HL-60 (cell line): ENCODE measurements around the gene CHMP6.

Source experiments
- DNase-seq, 2 experiments: peaks; one replicate each; pipeline ENCODE4 v3.0.0-alpha.2; 2010 to 2020; ENCODE audit warnings: low read depth in 1 of 2, low spot score in 1 of 2
- H3K27ac ChIP-seq: fragments of 250-450 bp; sonication (Bioruptor Pico); replicated peaks from 2 replicates; pipeline ENCODE4 v1.5.1; 2020; ENCODE audit warnings: mild to moderate bottlenecking, moderate library complexity
- H3K27me3 ChIP-seq: fragments of 250-450 bp; sonication (Bioruptor Pico); 2 replicates; pipeline ENCODE4 v1.5.1; 2021; ENCODE audit warnings: mild to moderate bottlenecking, moderate library complexity; ENCODE audit not compliant: insufficient read depth, poor library complexity, severe bottlenecking
- H3K4me3 ChIP-seq: replicated peaks from 2 replicates; pipeline ENCODE4 v1.5.1; 2011; ENCODE audit warnings: mild to moderate bottlenecking, control low read depth, low read length; ENCODE audit not compliant: insufficient read depth
- GABPA ChIP-seq: IDR thresholded peaks from 2 replicates; pipeline ENCODE4 v1.6.1; 2012; ENCODE audit warnings: low read depth
- POLR2AphosphoS5 ChIP-seq: IDR thresholded peaks from 2 replicates; pipeline ENCODE4 v1.6.1; 2012; ENCODE audit warnings: low read depth
- SPI1 ChIP-seq: IDR thresholded peaks from 2 replicates; pipeline ENCODE4 v1.6.1; 2012; ENCODE audit warnings: low read depth, mild to moderate bottlenecking, borderline replicate concordance
- TF ChIP-seq, protein P1 (sequence below): IDR thresholded peaks from 2 replicates; pipeline ENCODE4 v1.6.1; 2012; ENCODE audit warnings: low read depth; ENCODE audit not compliant: insufficient replicate concordance
- TF ChIP-seq, protein P2 (sequence below): IDR thresholded peaks from one replicate; pipeline ENCODE4 v1.5.1; 2011; ENCODE audit warnings: low read length, control low read depth, inconsistent platforms; ENCODE audit not compliant: insufficient read depth

CHMP6 gene

DNA sequence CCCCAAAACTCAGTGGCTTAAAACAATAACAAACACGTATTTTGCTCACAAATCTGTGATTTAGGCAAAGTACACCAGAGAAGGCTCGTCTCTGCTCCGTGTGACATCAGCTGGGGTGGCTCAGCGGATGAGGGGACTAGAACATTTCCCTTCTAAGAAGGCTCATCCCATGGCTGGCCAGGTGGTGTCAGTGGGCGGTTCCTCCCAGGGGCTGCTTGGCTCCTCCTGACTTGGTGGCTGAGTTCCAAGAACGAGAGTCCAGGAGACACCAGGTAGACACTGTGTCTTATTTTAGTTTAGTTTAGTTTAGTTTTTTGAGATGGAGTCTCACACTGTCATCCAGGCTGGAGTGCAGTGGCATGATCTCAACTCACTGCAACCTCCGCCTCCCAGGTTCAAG, 5.6 kb upstream of the CHMP6 start:
- H3K27ac ChIP-seq, result no peak overlapping the region
- H3K27me3 ChIP-seq, result no peaks in the 10 kb centered on the region
- TF ChIP-seq, protein P1, sequence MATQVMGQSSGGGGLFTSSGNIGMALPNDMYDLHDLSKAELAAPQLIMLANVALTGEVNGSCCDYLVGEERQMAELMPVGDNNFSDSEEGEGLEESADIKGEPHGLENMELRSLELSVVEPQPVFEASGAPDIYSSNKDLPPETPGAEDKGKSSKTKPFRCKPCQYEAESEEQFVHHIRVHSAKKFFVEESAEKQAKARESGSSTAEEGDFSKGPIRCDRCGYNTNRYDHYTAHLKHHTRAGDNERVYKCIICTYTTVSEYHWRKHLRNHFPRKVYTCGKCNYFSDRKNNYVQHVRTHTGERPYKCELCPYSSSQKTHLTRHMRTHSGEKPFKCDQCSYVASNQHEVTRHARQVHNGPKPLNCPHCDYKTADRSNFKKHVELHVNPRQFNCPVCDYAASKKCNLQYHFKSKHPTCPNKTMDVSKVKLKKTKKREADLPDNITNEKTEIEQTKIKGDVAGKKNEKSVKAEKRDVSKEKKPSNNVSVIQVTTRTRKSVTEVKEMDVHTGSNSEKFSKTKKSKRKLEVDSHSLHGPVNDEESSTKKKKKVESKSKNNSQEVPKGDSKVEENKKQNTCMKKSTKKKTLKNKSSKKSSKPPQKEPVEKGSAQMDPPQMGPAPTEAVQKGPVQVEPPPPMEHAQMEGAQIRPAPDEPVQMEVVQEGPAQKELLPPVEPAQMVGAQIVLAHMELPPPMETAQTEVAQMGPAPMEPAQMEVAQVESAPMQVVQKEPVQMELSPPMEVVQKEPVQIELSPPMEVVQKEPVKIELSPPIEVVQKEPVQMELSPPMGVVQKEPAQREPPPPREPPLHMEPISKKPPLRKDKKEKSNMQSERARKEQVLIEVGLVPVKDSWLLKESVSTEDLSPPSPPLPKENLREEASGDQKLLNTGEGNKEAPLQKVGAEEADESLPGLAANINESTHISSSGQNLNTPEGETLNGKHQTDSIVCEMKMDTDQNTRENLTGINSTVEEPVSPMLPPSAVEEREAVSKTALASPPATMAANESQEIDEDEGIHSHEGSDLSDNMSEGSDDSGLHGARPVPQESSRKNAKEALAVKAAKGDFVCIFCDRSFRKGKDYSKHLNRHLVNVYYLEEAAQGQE, result no peak
- TF ChIP-seq GABPA, result no peak
- TF ChIP-seq, protein P2, sequence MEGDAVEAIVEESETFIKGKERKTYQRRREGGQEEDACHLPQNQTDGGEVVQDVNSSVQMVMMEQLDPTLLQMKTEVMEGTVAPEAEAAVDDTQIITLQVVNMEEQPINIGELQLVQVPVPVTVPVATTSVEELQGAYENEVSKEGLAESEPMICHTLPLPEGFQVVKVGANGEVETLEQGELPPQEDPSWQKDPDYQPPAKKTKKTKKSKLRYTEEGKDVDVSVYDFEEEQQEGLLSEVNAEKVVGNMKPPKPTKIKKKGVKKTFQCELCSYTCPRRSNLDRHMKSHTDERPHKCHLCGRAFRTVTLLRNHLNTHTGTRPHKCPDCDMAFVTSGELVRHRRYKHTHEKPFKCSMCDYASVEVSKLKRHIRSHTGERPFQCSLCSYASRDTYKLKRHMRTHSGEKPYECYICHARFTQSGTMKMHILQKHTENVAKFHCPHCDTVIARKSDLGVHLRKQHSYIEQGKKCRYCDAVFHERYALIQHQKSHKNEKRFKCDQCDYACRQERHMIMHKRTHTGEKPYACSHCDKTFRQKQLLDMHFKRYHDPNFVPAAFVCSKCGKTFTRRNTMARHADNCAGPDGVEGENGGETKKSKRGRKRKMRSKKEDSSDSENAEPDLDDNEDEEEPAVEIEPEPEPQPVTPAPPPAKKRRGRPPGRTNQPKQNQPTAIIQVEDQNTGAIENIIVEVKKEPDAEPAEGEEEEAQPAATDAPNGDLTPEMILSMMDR, result no peak
- no peak for TF ChIP-seq POLR2AphosphoS5
- TF ChIP-seq SPI1, result no peak
- no peak for DNase-seq
- H3K4me3 ChIP-seq, result no peak overlapping the region

DNA sequence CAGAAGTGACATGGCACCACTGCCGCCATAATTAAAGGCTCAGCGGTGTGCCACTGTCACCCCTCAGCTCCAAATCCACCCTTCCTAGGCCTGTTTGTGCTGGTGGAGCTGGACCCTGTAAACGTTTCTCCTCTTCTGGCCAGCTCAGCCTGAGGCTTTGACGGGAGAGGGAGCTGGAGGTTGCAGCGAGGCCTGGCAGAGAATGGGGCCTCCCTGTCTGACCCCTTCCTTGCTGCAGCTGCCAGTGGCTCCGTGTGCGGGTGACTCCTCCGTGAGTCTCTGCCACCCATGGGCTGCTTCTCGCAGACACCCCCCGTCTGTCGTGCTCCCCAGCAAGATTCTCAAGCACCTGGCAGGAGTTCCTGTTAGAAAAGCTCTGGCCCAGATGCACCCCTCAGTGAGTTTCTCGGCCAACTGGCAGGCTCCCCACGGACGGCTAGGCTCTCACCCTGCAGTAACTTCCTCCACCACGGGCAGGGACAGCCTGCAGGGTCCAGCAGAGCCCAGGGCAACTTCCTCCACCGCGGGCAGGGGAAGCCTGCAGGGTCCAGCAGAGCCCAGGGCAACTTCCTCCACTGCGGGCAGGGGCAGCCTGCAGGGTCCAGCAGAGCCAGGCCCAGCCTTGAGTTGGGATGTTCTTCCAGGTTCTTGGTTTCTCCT, 4.7 kb upstream of the CHMP6 start:
- Histone ChIP-seq H3K27me3 (no peaks in the 10 kb centered on the region), H3K4me3 (no peak overlapping the region), H3K27ac (peak overlapping the region; percentile 48)
- TF ChIP-seq, protein P1, result peak; percentile 20
- TF ChIP-seq GABPA (no peak), POLR2AphosphoS5 (peak; percentile 40; the same call in 1 of the 2 replicates)
- DNase-seq, result peak; percentile 39 to 73

DNA sequence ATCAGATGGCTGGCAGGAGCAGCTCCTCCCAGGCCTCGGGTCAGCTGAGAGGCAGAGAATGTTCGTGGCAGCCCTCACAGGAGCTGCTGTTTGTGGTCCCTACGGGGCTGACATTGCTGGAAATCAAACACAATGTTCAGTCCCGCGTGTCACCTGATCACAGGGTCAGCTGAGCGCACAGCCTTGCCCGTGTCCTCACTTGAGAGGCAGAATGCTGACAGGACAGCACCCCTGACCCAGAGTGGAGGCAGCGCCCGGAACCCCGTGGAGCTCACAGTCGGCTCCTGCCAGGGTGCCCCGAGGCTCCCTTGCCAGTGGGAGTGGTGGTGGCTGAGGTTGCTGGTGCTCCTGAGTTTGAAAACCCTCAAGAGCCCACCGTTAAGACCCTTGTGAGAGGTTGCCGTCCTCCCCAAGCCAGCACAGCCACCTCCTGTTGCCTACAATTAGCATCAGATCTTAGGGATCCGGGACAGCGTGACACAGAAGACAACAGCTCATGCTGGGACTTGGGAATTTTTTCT, 3.6 kb upstream of the CHMP6 start:
- H3K27ac ChIP-seq, result no peak overlapping the region
- no peak overlapping the region for H3K4me3 ChIP-seq
- H3K27me3 ChIP-seq, result no peaks in the 10 kb centered on the region
- no peak for DNase-seq
- TF ChIP-seq GABPA (no peak), SPI1 (no peak), POLR2AphosphoS5 (no peak)
- TF ChIP-seq, protein P1, result no peak
- TF ChIP-seq, protein P2, result no peak
